Osteoblast (primary cell): ENCODE results near the gene IRF9. TPM values are rescaled to one million over a fixed set of nuclear protein-coding genes. Genes with fewer than 3 reads are reported as not detected.

Experiments used
- DNase-seq: peaks from one replicate; pipeline ENCODE4 v3.0.0; 2011; ENCODE audit warnings: low spot score, mixed read lengths; ENCODE audit not compliant: insufficient read length; ENCODE audit errors: missing footprints
- H2AFZ ChIP-seq: 2 replicates; pipeline ENCODE4 v1.6.0; 2011; ENCODE audit warnings: mild to moderate bottlenecking, low read length
- H3K27ac ChIP-seq: 2 replicates; pipeline ENCODE4 v1.5.1; 2011; ENCODE audit warnings: mild to moderate bottlenecking, low read depth, low read length, moderate library complexity
- H3K27me3 ChIP-seq: 2 replicates; pipeline ENCODE4 v1.6.0; 2012; ENCODE audit warnings: mild to moderate bottlenecking, control low read depth, inconsistent platforms, low read length, moderate library complexity; ENCODE audit not compliant: insufficient read depth
- H3K36me3 ChIP-seq: 2 replicates; pipeline ENCODE4 v1.5.1; 2011; ENCODE audit warnings: mild to moderate bottlenecking, low read length, control low read depth, moderate library complexity; ENCODE audit not compliant: insufficient read depth
- H3K4me1 ChIP-seq: 2 replicates; pipeline ENCODE4 v1.5.1; 2011; ENCODE audit warnings: mild to moderate bottlenecking, low read length, control low read depth, moderate library complexity; ENCODE audit not compliant: insufficient read depth
- H3K4me2 ChIP-seq: 2 replicates; pipeline ENCODE4 v1.6.0; 2011; ENCODE audit warnings: mild to moderate bottlenecking, low read length; ENCODE audit not compliant: insufficient read depth
- H3K4me3 ChIP-seq: fragments of 200-600 bp; sonication (generic); 3 replicates; pipeline ENCODE4 v1.5.1; 2012; ENCODE audit warnings: mild to moderate bottlenecking, low read length, inconsistent platforms; ENCODE audit not compliant: insufficient read depth
- H3K79me2 ChIP-seq: 2 replicates; pipeline ENCODE4 v1.6.0; 2012; ENCODE audit warnings: mild to moderate bottlenecking, low read length, control low read depth, inconsistent platforms; ENCODE audit not compliant: insufficient read depth
- H3K9me3 ChIP-seq: 2 replicates; pipeline ENCODE4 v1.5.1; 2011; ENCODE audit warnings: low read depth, low read length, control low read depth
- H4K20me1 ChIP-seq: 2 replicates; pipeline ENCODE4 v1.6.0; 2012; ENCODE audit warnings: mild to moderate bottlenecking, low read length, control low read depth; ENCODE audit not compliant: insufficient read depth
- CTCF ChIP-seq: IDR thresholded peaks from 2 replicates; pipeline ENCODE4 v1.5.1; 2011; ENCODE audit warnings: mild to moderate bottlenecking, low read depth, low read length, moderate library complexity; ENCODE audit errors: extremely low read depth
- total RNA-seq: library from RNA; depleted of rRNA; stranded (reverse); fragments of >200 nt; gene quantifications from 2 replicates; pipeline ENCODE4 v1.2.3, GENCODE V29; 2012

The IRF9 gene
- total RNA-seq, 1 donor = 117 TPM

DNA sequence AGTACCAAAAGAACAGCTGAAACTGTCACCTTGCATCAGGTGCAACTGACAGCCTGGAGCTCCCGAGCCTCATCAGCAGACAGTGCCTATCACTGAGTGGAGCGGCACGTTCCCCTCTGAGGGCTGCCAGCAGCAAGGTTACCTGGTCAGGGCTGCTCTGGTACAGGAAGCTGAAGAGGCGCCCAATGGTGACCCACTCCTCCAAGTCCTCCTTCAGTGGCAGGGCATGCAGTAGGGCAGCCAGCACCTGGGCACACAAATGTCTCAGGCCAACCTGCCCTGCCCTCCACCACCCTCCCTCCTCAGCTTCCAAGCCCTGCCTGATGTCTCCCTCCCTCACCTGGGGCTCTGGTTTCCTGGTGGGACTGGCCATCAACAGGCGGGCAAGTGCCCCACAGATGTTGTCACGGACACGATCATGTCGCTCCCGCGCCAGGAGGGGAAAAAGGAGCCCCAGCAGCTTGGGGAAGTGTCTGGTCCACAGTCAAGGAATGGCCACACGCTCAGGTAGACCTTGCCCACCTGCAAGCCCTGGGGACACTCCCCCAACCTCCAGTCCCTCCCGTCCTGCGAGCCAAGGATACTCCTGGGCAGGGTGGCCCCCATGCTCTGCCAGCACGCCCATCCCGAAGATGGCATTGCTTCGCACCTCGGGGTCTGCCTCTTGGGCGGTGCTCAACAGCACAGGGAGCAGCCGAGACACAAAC lies 20.5 kb downstream of the IRF9 start:
- H2AFZ ChIP-seq = no peak overlapping the region

DNA sequence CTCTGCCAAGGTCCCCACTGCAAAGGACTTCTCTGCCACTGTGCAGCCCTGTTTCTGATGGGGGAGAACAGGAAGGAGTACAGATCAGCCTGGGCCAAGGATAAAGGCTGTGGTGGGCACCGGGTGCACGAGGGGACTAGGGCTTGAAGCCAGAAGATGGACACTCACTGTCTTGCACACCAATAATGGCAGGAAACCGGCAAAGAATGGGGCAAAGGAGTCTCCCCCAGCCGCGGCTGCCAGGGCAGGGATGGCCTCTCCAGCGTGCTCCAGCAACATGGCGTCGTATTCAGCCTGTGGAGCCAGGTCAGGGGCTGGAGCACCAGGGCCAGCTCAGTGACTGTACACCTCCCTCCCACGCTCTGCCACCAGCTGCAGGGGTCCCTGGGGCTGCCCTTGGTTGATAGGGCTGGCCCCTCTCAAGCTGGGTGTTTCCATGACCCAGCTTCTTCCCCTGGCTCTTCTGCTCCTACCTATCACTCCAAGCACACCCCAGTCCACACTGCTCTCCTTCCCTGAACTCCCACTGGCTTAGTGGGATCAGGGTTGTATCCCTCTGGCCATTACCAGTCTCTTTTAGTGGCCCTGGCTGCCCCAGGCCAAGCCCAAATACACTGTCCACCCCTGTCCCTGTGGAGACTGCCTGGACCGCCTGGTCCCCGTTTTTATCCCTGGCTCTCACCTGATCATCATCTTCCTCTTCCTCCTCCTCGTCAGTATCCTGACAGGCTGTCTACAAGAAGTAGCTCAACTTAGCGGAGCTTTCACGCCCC lies 21.2 kb downstream of the IRF9 start:
- TF ChIP-seq CTCF = no peak
- Histone ChIP-seq H3K36me3 (peaks cover 80% of the 10 kb centered on the region), H3K4me3 (no peak overlapping the region), H3K4me1 (peaks cover 7% of the 10 kb centered on the region), H3K79me2 (peaks cover 14% of the 10 kb centered on the region), H3K9me3 (no peaks in the 10 kb centered on the region), H3K27me3 (no peaks in the 10 kb centered on the region), H3K4me2 (no peak overlapping the region), H2AFZ (no peak overlapping the region), H3K27ac (no peak overlapping the region), H4K20me1 (peaks cover 4% of the 10 kb centered on the region)
- DNase-seq = peak; percentile 74

More for the DNA sequence above, 20.5 kb downstream of the IRF9 start:
- TF ChIP-seq CTCF = no peak
- peaks cover 8% of the 10 kb centered on the region for H3K79me2 ChIP-seq
- peaks cover 83% of the 10 kb centered on the region for H3K36me3 ChIP-seq
- no peak overlapping the region for H3K27ac ChIP-seq
- no peaks in the 10 kb centered on the region for H3K27me3 ChIP-seq
- peak; percentile 5 for DNase-seq
- H3K4me3 ChIP-seq = no peak overlapping the region
- no peaks in the 10 kb centered on the region for H4K20me1 ChIP-seq
- no peaks in the 10 kb centered on the region for H3K9me3 ChIP-seq
- no peak overlapping the region for H3K4me2 ChIP-seq
- H3K4me1 ChIP-seq = peaks cover 7% of the 10 kb centered on the region

GRCh38 chr14:24183014-24183481 lies 22.0 kb downstream of the IRF9 start:
- Histone ChIP-seq H3K4me1 (peaks cover 14% of the 10 kb centered on the region), H3K27ac (no peak overlapping the region), H3K27me3 (no peaks in the 10 kb centered on the region), H3K4me2 (no peak overlapping the region), H3K4me3 (no peak overlapping the region), H4K20me1 (peaks cover 4% of the 10 kb centered on the region), H3K9me3 (no peaks in the 10 kb centered on the region), H3K79me2 (peaks cover 21% of the 10 kb centered on the region), H2AFZ (no peak overlapping the region), H3K36me3 (peaks cover 77% of the 10 kb centered on the region)
- DNase-seq = no peak
- TF ChIP-seq CTCF = no peak
